ENCODE results near the gene LGSN. TPM values are rescaled to one million over a fixed set of nuclear protein-coding genes. Genes with fewer than 3 reads are reported as not detected.
"Not testable (repeated sequence)": the region's sequence is repeated elsewhere in the genome, so short reads cannot be mapped to it uniquely, and the experiment has no call there.

Gene LGSN
- total RNA-seq, 1 donor: under 0.01 TPM

GRCh38 chr6:63245909-63246308, 73.9 kb downstream of the LGSN start:
- H3K4me3 ChIP-seq (ENCODE audit: low read depth, low read length): no peak overlapping the region

GRCh38 chr6:63245420-63245819, 74.4 kb downstream of the LGSN start:
- no peak overlapping the region for H3K4me3 ChIP-seq (ENCODE audit: low read depth, low read length)
- no peak for DNase-seq (ENCODE audit: low read depth)
- no peak for TF ChIP-seq CTCF (IDR thresholded peaks at IDR 0.05; ENCODE audit: insufficient read depth, low read depth, low read length)

More at GRCh38 chr6:63245909-63246308, 73.9 kb downstream of the LGSN start:
- TF ChIP-seq CTCF (IDR thresholded peaks at IDR 0.05; ENCODE audit: insufficient read depth, low read depth, low read length): no peak
- DNase-seq (ENCODE audit: low read depth): no peak

GRCh38 chr6:63236398-63236817, 83.4 kb downstream of the LGSN start:
- H3K4me3 ChIP-seq (ENCODE audit: low read depth, low read length): no peak overlapping the region
- no peak for DNase-seq (ENCODE audit: low read depth)
- TF ChIP-seq CTCF (IDR thresholded peaks at IDR 0.05; ENCODE audit: insufficient read depth, low read depth, low read length): no peak

GRCh38 chr6:63230511-63230910, 89.3 kb downstream of the LGSN start:
- DNase-seq (ENCODE audit: low read depth); H3K4me3 ChIP-seq (ENCODE audit: low read depth, low read length): not testable (repeated sequence)

- DNase-seq (ENCODE audit: low read depth); H3K4me3 ChIP-seq (ENCODE audit: low read depth, low read length): not testable (repeated sequence)
Measured at GRCh38 chr6:63230027-63230426, 89.8 kb downstream of the LGSN start.

GRCh38 chr6:63227928-63228894, 91.6 kb downstream of the LGSN start:
- DNase-seq (ENCODE audit: low read depth): not testable (repeated sequence)

GRCh38 chr6:63225987-63226386, 93.8 kb downstream of the LGSN start:
- H3K4me3 ChIP-seq (ENCODE audit: low read depth, low read length); DNase-seq (ENCODE audit: low read depth): not testable (repeated sequence)

More at GRCh38 chr6:63227928-63228894, 91.6 kb downstream of the LGSN start:
- not testable (repeated sequence) for H3K4me3 ChIP-seq (ENCODE audit: low read depth, low read length)

Small RNAs within 50 kb of the gene (small RNA-seq; reads per million reads assigned to genes)
- gene SPTLC1P3: not detected

Other genes starting within 250 kb of the LGSN start
- 0.43 and 1.6 TPM in 2 replicates for gene FKBP1C, start 108.5 kb downstream of the LGSN start, total RNA-seq